DND-41 (cell line): ENCODE data around the gene COL20A1.

Experiments
- CTCF ChIP-seq: IDR thresholded peaks from 2 replicates; pipeline ENCODE4 v1.5.1; 2012; ENCODE audit warnings: borderline replicate concordance, low read length, moderate library complexity, mild to moderate bottlenecking; ENCODE audit not compliant: poor library complexity, severe bottlenecking; ENCODE audit errors: extremely low read depth
- EZH2 ChIP-seq: IDR thresholded peaks from 3 replicates; pipeline ENCODE4 v1.6.1; 2012; ENCODE audit warnings: borderline replicate concordance, low read depth, mild to moderate bottlenecking, moderate library complexity, low read length, inconsistent platforms; ENCODE audit not compliant: severe bottlenecking

- TF ChIP-seq CTCF (no peak), EZH2 (no peak)
These were observed 41.4 kb downstream of the COL20A1 start for GRCh38 chr20:63334356-63334755.
